ENCODE measurements around the gene FKBP4.

DNA sequence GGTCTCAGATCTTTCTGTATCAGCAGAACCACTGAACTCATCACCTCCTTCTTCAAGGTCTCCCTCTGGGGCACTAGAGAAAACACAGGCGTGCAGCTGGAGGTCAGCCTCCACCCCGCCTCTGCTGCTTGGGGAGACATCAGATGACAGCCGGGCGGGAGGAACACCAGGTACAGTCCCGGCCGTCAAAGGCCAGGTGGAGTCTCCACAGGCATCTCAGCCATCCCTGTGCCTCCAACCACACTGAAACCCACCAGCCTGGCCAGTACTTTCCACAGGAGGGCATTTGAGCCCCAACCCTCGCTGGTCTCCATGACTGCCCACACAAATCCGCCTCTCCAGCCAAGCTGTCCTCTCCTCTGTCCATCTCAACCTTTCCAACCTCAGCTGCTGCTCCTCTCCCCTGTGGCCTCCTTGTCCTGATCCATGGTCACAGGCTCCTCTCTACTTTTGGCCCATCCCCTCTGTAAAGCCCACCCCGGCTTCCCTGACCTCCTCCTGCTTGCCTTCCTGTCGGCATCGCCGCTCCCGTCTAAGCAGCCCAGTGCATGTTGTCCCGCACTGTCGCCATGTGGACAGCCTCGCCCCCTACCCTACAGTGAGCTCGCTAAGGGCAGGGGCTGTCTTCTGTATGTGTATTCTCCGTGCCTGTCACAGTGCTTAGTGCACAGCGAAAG is 21.4 kb upstream of the FKBP4 start:
- TF ChIP-seq, protein P1, sequence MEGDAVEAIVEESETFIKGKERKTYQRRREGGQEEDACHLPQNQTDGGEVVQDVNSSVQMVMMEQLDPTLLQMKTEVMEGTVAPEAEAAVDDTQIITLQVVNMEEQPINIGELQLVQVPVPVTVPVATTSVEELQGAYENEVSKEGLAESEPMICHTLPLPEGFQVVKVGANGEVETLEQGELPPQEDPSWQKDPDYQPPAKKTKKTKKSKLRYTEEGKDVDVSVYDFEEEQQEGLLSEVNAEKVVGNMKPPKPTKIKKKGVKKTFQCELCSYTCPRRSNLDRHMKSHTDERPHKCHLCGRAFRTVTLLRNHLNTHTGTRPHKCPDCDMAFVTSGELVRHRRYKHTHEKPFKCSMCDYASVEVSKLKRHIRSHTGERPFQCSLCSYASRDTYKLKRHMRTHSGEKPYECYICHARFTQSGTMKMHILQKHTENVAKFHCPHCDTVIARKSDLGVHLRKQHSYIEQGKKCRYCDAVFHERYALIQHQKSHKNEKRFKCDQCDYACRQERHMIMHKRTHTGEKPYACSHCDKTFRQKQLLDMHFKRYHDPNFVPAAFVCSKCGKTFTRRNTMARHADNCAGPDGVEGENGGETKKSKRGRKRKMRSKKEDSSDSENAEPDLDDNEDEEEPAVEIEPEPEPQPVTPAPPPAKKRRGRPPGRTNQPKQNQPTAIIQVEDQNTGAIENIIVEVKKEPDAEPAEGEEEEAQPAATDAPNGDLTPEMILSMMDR (IDR thresholded peaks at IDR 0.05), result no peak
- no peak for TF ChIP-seq EZH2 (IDR thresholded peaks at IDR 0.05; ENCODE audit: borderline replicate concordance, insufficient read depth, low read depth, low read length, poor library complexity, severe bottlenecking)

Data from B cell (primary cell).